GM23248 (cell line): ENCODE measurements around the gene NKX1-1.

ENCODE experiments used
- EZH2 ChIP-seq: fragments of 200-600 bp; sonication (generic); IDR thresholded peaks from 2 replicates; pipeline ENCODE4 v1.6.1; 2018; ENCODE audit warnings: antibody characterized with exemption, mild to moderate bottlenecking; ENCODE audit not compliant: insufficient read depth, poor library complexity, severe bottlenecking
- EZH2phosphoT487 ChIP-seq: fragments of 200-600 bp; sonication (generic); IDR thresholded peaks from 2 replicates; pipeline ENCODE4 v1.6.1; 2018; ENCODE audit warnings: antibody characterized with exemption, moderate library complexity, mild to moderate bottlenecking, low read depth; ENCODE audit not compliant: insufficient read depth

GRCh38 chr4:1360423-1361283 lies 45.6 kb downstream of the NKX1-1 start:
- TF ChIP-seq EZH2 (no peak), EZH2phosphoT487 (no peak)
